Activated CD4-positive, alpha-beta T cell treated with anti-CD3 and anti-CD28 coated beads, Interleukin-2, amount 50 U/mL, for 48 hours (primary cell): ENCODE measurements around the gene ARF1.

Experiments
- DNase-seq, 2 experiments: peaks; one replicate each; pipeline ENCODE4 v3.0.0-alpha.2; 2020

The ARF1 gene

GRCh38 chr1:228050571-228051231 is 31.8 kb upstream of the ARF1 start:
- DNase-seq = no peak

GRCh38 chr1:228058172-228058948 is 24.1 kb upstream of the ARF1 start:
- no peak for DNase-seq

GRCh38 chr1:228058949-228059633 is 23.4 kb upstream of the ARF1 start:
- no peak for DNase-seq

- DNase-seq = peak; percentile 79 to 83
Observed at GRCh38 chr1:228059634-228060457, 22.7 kb upstream of the ARF1 start.

- DNase-seq = no peak
Observed at GRCh38 chr1:228060458-228061190, 21.9 kb upstream of the ARF1 start.

- DNase-seq = no peak
Observed at GRCh38 chr1:228061411-228062084, 21.0 kb upstream of the ARF1 start.

GRCh38 chr1:228062085-228062791 is 20.3 kb upstream of the ARF1 start:
- no peak for DNase-seq

GRCh38 chr1:228062812-228063211 is 19.7 kb upstream of the ARF1 start:
- DNase-seq = no peak

GRCh38 chr1:228063251-228064191 is 19.0 kb upstream of the ARF1 start:
- DNase-seq = no peak

- no peak for DNase-seq
Observed at GRCh38 chr1:228064296-228064695, 18.2 kb upstream of the ARF1 start.

GRCh38 chr1:228064741-228065542 is 17.6 kb upstream of the ARF1 start:
- DNase-seq = no peak

GRCh38 chr1:228065543-228066347 is 16.8 kb upstream of the ARF1 start:
- no peak for DNase-seq

- no peak for DNase-seq
Observed at GRCh38 chr1:228066416-228066815, 16.1 kb upstream of the ARF1 start.

- no peak for DNase-seq
Observed at GRCh38 chr1:228066891-228067654, 15.4 kb upstream of the ARF1 start.

GRCh38 chr1:228068359-228068758 is 14.1 kb upstream of the ARF1 start:
- no peak for DNase-seq

- DNase-seq = no peak
Observed at GRCh38 chr1:228070173-228070572, 12.3 kb upstream of the ARF1 start.

- DNase-seq = no peak
Observed at GRCh38 chr1:228070851-228071250, 11.7 kb upstream of the ARF1 start.
